ENCODE measurements around the gene SRPK3.

Gene SRPK3

GRCh38 chrX:153769865-153770600 lies 10.8 kb upstream of the SRPK3 start:
- H3K4me3 ChIP-seq (ENCODE audit: low read depth, low read length) = no peak overlapping the region
- TF ChIP-seq CTCF (IDR thresholded peaks at IDR 0.05; ENCODE audit: borderline replicate concordance, insufficient read depth, low read depth, low read length) = no peak

GRCh38 chrX:153770601-153771414 lies 10.0 kb upstream of the SRPK3 start:
- no peak for TF ChIP-seq CTCF (IDR thresholded peaks at IDR 0.05; ENCODE audit: borderline replicate concordance, insufficient read depth, low read depth, low read length)
- no peak overlapping the region for H3K4me3 ChIP-seq (ENCODE audit: low read depth, low read length)

- no peak for TF ChIP-seq CTCF (IDR thresholded peaks at IDR 0.05; ENCODE audit: borderline replicate concordance, insufficient read depth, low read depth, low read length)
- no peak overlapping the region for H3K4me3 ChIP-seq (ENCODE audit: low read depth, low read length)
Measured at GRCh38 chrX:153771415-153772315, 9.2 kb upstream of the SRPK3 start.

- no peak for TF ChIP-seq CTCF (IDR thresholded peaks at IDR 0.05; ENCODE audit: borderline replicate concordance, insufficient read depth, low read depth, low read length)
- no peak overlapping the region for H3K4me3 ChIP-seq (ENCODE audit: low read depth, low read length)
Measured at GRCh38 chrX:153772316-153773217, 8.3 kb upstream of the SRPK3 start.

- TF ChIP-seq CTCF (IDR thresholded peaks at IDR 0.05; ENCODE audit: borderline replicate concordance, insufficient read depth, low read depth, low read length) = no peak
Measured at GRCh38 chrX:153773218-153773611, 7.6 kb upstream of the SRPK3 start.

More at GRCh38 chrX:153773218-153773611, 7.6 kb upstream of the SRPK3 start:
- no peak overlapping the region for H3K4me3 ChIP-seq (ENCODE audit: low read depth, low read length)

All from GM12875 (cell line).